Embryonic facial prominence (tissue), 1 donor: Measurements from ENCODE around the gene SLC36A4.
"Not testable (repeated sequence)": the region's sequence is repeated elsewhere in the genome, so short reads cannot be mapped to it uniquely, and the experiment has no call there.

ENCODE experiments used
- DNase-seq: peaks from one replicate; pipeline ENCODE4 v3.0.0-alpha.2; 2016; ENCODE audit errors: extremely low spot score

Gene SLC36A4

GRCh38 chr11:93194673-93195291, 3.0 kb downstream of the SLC36A4 start:
- no peak for DNase-seq

GRCh38 chr11:93193731-93194130, 4.1 kb downstream of the SLC36A4 start:
- no peak for DNase-seq

GRCh38 chr11:93192163-93192562, 5.6 kb downstream of the SLC36A4 start:
- no peak for DNase-seq

- no peak for DNase-seq
These were observed 8.3 kb downstream of the SLC36A4 start for GRCh38 chr11:93189462-93189861.

- DNase-seq = no peak
These were observed 9.1 kb downstream of the SLC36A4 start for GRCh38 chr11:93188726-93189125.

- DNase-seq = no peak
These were observed 10.5 kb downstream of the SLC36A4 start for GRCh38 chr11:93187290-93187689.

GRCh38 chr11:93177891-93178290, 19.9 kb downstream of the SLC36A4 start:
- DNase-seq = not testable (repeated sequence)

GRCh38 chr11:93169950-93170561, 27.7 kb downstream of the SLC36A4 start:
- DNase-seq = no peak

GRCh38 chr11:93169143-93169542, 28.6 kb downstream of the SLC36A4 start:
- no peak for DNase-seq

- no peak for DNase-seq
These were observed 30.9 kb downstream of the SLC36A4 start for GRCh38 chr11:93166862-93167261.

GRCh38 chr11:93166194-93166593, 31.6 kb downstream of the SLC36A4 start:
- no peak for DNase-seq

- DNase-seq = no peak
These were observed 37.0 kb downstream of the SLC36A4 start for GRCh38 chr11:93160808-93161207.

GRCh38 chr11:93160156-93160555, 37.6 kb downstream of the SLC36A4 start:
- no peak for DNase-seq

GRCh38 chr11:93159721-93160120, 38.1 kb downstream of the SLC36A4 start:
- DNase-seq = no peak

GRCh38 chr11:93155738-93156137, 42.1 kb downstream of the SLC36A4 start:
- no peak for DNase-seq

GRCh38 chr11:93145390-93145915, 52.3 kb downstream of the SLC36A4 start:
- DNase-seq = no peak

GRCh38 chr11:93143800-93144199, 54.0 kb downstream of the SLC36A4 start:
- DNase-seq = no peak

- DNase-seq = no peak
These were observed 54.6 kb downstream of the SLC36A4 start for GRCh38 chr11:93143186-93143585.

GRCh38 chr11:93133488-93134109, 64.2 kb downstream of the SLC36A4 start:
- DNase-seq = no peak

- no peak for DNase-seq
These were observed 65.0 kb downstream of the SLC36A4 start for GRCh38 chr11:93132836-93133235.

GRCh38 chr11:93131709-93132108, 66.1 kb downstream of the SLC36A4 start:
- DNase-seq = no peak

GRCh38 chr11:93128574-93128973, 69.2 kb downstream of the SLC36A4 start:
- DNase-seq = no peak

- DNase-seq = no peak
These were observed 74.4 kb downstream of the SLC36A4 start for GRCh38 chr11:93123351-93123898.
